ENCODE measurements around the gene ATP6V1C2.

The ATP6V1C2 gene

GRCh38 chr2:10764096-10764785, 42.8 kb downstream of the ATP6V1C2 start:
- no peak for DNase-seq (ENCODE audit: extremely low read depth, low read depth)
- no peak for TF ChIP-seq CTCF (IDR thresholded peaks at IDR 0.05; ENCODE audit: low read depth, low read length, missing control alignments)
- no peak overlapping the region for H3K4me3 ChIP-seq (replicated peaks; ENCODE audit: low read depth, low read length)

DNA sequence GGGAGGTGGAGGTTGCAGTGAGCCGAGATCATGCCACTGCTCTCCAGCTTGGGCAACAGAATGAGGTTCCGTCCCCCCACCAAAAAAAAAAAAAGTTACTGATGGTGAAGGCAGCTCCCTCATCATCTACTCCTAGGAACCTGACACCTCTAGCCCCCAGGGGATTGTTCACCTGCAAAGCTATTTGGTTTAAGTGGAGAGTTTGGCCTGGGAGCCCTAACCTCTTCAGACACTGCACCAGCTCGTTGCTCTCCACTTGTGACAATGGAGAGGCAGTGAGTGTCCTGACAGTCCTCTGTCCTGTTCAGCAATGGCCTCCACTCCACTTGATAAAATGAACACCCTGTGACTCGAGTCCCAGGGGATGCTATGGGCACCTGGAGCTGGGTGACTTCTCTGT, 43.5 kb downstream of the ATP6V1C2 start:
- no peak overlapping the region for H3K4me3 ChIP-seq (replicated peaks; ENCODE audit: low read depth, low read length)
- TF ChIP-seq CTCF (IDR thresholded peaks at IDR 0.05; ENCODE audit: low read depth, low read length, missing control alignments) = no peak
- no peak for DNase-seq (ENCODE audit: extremely low read depth, low read depth)

- no peak for TF ChIP-seq CTCF (IDR thresholded peaks at IDR 0.05; ENCODE audit: low read depth, low read length, missing control alignments)
- no peak for DNase-seq (ENCODE audit: extremely low read depth, low read depth)
- H3K4me3 ChIP-seq (replicated peaks; ENCODE audit: low read depth, low read length) = no peak overlapping the region
Observed at GRCh38 chr2:10765461-10765860, 44.0 kb downstream of the ATP6V1C2 start.

GRCh38 chr2:10765914-10766313, 44.5 kb downstream of the ATP6V1C2 start:
- TF ChIP-seq CTCF (IDR thresholded peaks at IDR 0.05; ENCODE audit: low read depth, low read length, missing control alignments) = no peak
- no peak overlapping the region for H3K4me3 ChIP-seq (replicated peaks; ENCODE audit: low read depth, low read length)
- no peak for DNase-seq (ENCODE audit: extremely low read depth, low read depth)

GRCh38 chr2:10768063-10768507, 46.7 kb downstream of the ATP6V1C2 start:
- H3K4me3 ChIP-seq (replicated peaks; ENCODE audit: low read depth, low read length) = no peak overlapping the region
- no peak for TF ChIP-seq CTCF (IDR thresholded peaks at IDR 0.05; ENCODE audit: low read depth, low read length, missing control alignments)
- DNase-seq (ENCODE audit: extremely low read depth, low read depth) = no peak

DNA sequence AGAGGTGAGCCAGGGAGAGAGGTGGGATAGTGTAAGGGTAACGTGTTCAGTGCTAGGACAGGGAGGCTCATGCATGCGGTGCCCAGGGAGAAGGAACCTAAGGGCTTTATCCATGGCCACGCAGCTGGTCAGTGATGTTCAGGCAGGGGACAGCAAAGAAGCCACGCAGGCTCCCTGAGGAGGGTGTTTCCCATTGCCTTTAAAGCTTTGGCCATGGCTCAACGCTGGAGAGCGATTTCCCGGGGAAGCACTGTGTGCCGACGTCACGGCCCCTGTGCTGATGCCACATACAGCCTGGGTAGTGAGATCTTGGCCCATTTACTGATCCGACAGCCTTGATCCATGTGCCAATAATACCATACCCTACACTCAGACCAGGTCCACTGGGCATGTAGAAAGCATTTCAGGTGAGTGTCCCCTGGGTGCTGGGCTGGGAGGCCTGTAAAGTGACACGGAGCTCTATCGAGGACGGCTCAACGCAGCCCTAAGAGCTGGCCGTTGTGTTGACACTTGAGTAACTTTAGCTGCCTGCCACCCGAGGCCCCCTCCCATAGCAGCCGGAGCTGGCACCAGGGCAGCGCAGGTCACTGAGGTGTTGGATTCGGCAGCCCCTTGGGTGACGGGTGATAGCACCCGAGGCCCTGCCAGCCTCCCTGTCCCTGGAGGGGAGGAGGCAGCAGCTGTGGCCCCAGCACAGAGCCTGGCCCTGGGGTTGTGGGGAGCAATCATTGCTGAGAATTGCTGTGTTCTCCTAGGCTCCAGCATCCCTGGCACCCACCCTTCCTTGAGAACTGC, 49.7 kb downstream of the ATP6V1C2 start:
- H3K4me3 ChIP-seq (replicated peaks; ENCODE audit: low read depth, low read length) = no peak overlapping the region
- TF ChIP-seq CTCF (IDR thresholded peaks at IDR 0.05; ENCODE audit: low read depth, low read length, missing control alignments) = no peak
- DNase-seq (ENCODE audit: extremely low read depth, low read depth) = no peak

Measured in HFF-Myc (cell line).